Astrocyte (in vitro differentiated cells and primary cell): ENCODE results near the gene GUK1. TPM values are rescaled to one million over a fixed set of nuclear protein-coding genes. Genes with fewer than 3 reads are reported as not detected.

Experiments used
- DNase-seq: peaks from one replicate; pipeline ENCODE4 v3.0.0-alpha.2; 2010; ENCODE audit warnings: low read depth
- FAIRE-seq: peaks from 2 replicates; lab custom pipeline; 2011; peaks lifted over from hg19 to GRCh38; lab: Jason Lieb, UNC
- H2AFZ ChIP-seq: 2 replicates; pipeline ENCODE4 v1.6.0; 2012; ENCODE audit warnings: low read depth, low read length, inconsistent platforms
- H3K27ac ChIP-seq: 2 replicates; pipeline ENCODE4 v1.5.1; 2011; ENCODE audit warnings: low read depth, low read length, inconsistent platforms
- H3K27me3 ChIP-seq: 2 replicates; pipeline ENCODE4 v1.6.0; 2011; ENCODE audit warnings: low read length, inconsistent platforms; ENCODE audit not compliant: insufficient read depth
- H3K36me3 ChIP-seq: 2 replicates; pipeline ENCODE4 v1.5.1; 2011; ENCODE audit warnings: low read length, inconsistent platforms; ENCODE audit not compliant: insufficient read depth
- H3K4me1 ChIP-seq: 2 replicates; pipeline ENCODE4 v1.5.1; 2011; ENCODE audit warnings: low read length, inconsistent platforms; ENCODE audit not compliant: insufficient read depth
- H3K4me2 ChIP-seq: 2 replicates; pipeline ENCODE4 v1.6.0; 2012; ENCODE audit warnings: low read length, inconsistent platforms
- H3K4me3 ChIP-seq: 2 replicates; pipeline ENCODE4 v1.5.1; 2011; ENCODE audit warnings: low read depth, mild to moderate bottlenecking, low read length, inconsistent platforms; ENCODE audit not compliant: insufficient read depth
- H3K79me2 ChIP-seq: 2 replicates; pipeline ENCODE4 v1.6.0; 2012; ENCODE audit warnings: mild to moderate bottlenecking, low read length, inconsistent platforms; ENCODE audit not compliant: insufficient read depth
- H3K9ac ChIP-seq: 2 replicates; pipeline ENCODE4 v1.6.0; 2012; ENCODE audit warnings: mild to moderate bottlenecking, low read length, inconsistent platforms
- H3K9me3 ChIP-seq: 2 replicates; pipeline ENCODE4 v1.5.1; 2012; ENCODE audit warnings: low read depth, mild to moderate bottlenecking, low read length, inconsistent platforms; ENCODE audit not compliant: insufficient read depth
- H4K20me1 ChIP-seq: 2 replicates; pipeline ENCODE4 v1.6.0; 2012; ENCODE audit warnings: low read length, inconsistent platforms; ENCODE audit not compliant: insufficient read depth
- H3K27ac Mint-ChIP-seq: one replicate; pipeline ENCODE4 v1.8.0; 2021; ENCODE audit warnings: mild to moderate bottlenecking, mixed read lengths; ENCODE audit not compliant: unreplicated experiment
- H3K27me3 Mint-ChIP-seq: one replicate; pipeline ENCODE4 v1.8.0; 2021; ENCODE audit warnings: low read depth, mixed read lengths; ENCODE audit not compliant: unreplicated experiment
- H3K36me3 Mint-ChIP-seq: one replicate; pipeline ENCODE4 v1.8.0; 2021; ENCODE audit warnings: low read depth, mixed read lengths; ENCODE audit not compliant: unreplicated experiment
- H3K4me1 Mint-ChIP-seq: one replicate; pipeline ENCODE4 v1.8.0; 2021; ENCODE audit warnings: low read depth, mixed read lengths; ENCODE audit not compliant: unreplicated experiment
- H3K4me3 Mint-ChIP-seq: one replicate; pipeline ENCODE4 v1.8.0; 2021; ENCODE audit warnings: mild to moderate bottlenecking, moderate library complexity, mixed read lengths; ENCODE audit not compliant: unreplicated experiment
- H3K9me3 Mint-ChIP-seq: one replicate; pipeline ENCODE4 v1.8.0; 2021; ENCODE audit warnings: mild to moderate bottlenecking, mixed read lengths; ENCODE audit not compliant: unreplicated experiment
- EZH2 ChIP-seq: IDR thresholded peaks from 2 replicates; pipeline ENCODE4 v1.6.1; 2012; ENCODE audit warnings: mild to moderate bottlenecking, low read length, inconsistent platforms; ENCODE audit not compliant: insufficient read depth
- total RNA-seq: library from RNA; stranded (reverse); gene quantifications from 2 replicates; pipeline ENCODE4 v1.2.1, GENCODE V29; 2021
- TF ChIP-seq, protein P1 (sequence below): IDR thresholded peaks from 2 replicates; pipeline ENCODE4 v1.5.1; 2011; ENCODE audit warnings: low read depth, mild to moderate bottlenecking, inconsistent platforms, low read length, moderate library complexity; ENCODE audit not compliant: insufficient read depth

GUK1 gene
- total RNA-seq, 1 donor from 2014 or later = 214 TPM

DNA sequence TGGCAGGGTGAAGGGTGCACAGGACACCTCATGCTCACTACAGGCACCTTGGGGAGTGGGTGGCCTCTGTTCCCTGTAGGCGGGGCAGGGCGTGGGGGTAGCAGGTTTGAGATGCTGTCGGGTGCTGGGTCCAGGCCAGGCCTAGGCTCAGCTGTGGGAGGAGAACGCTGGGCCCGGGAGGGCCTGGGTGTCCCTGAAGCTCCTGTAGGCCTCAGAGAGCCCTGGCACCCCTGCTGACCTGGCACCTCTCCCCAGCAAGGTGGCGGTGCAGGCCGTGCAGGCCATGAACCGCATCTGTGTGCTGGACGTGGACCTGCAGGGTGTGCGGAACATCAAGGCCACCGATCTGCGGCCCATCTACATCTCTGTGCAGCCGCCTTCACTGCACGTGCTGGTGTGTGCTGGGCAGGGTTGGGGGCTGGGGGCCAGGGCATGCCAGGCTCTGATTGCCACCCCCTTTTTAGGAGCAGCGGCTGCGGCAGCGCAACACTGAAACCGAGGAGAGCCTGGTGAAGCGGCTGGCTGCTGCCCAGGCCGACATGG, 7.1 kb downstream of the GUK1 start:
- no peak overlapping the region for H2AFZ ChIP-seq
- H3K4me3 ChIP-seq = no peak overlapping the region
- H3K27me3 Mint-ChIP-seq = no peaks in the 10 kb centered on the region
- H4K20me1 ChIP-seq = peaks cover 73% of the 10 kb centered on the region
- H3K79me2 ChIP-seq = peaks cover 67% of the 10 kb centered on the region
- no peak overlapping the region for H3K4me2 ChIP-seq
- H3K27me3 ChIP-seq = no peaks in the 10 kb centered on the region
- H3K27ac Mint-ChIP-seq = no peak overlapping the region
- TF ChIP-seq EZH2 = no peak
- TF ChIP-seq, protein P1, sequence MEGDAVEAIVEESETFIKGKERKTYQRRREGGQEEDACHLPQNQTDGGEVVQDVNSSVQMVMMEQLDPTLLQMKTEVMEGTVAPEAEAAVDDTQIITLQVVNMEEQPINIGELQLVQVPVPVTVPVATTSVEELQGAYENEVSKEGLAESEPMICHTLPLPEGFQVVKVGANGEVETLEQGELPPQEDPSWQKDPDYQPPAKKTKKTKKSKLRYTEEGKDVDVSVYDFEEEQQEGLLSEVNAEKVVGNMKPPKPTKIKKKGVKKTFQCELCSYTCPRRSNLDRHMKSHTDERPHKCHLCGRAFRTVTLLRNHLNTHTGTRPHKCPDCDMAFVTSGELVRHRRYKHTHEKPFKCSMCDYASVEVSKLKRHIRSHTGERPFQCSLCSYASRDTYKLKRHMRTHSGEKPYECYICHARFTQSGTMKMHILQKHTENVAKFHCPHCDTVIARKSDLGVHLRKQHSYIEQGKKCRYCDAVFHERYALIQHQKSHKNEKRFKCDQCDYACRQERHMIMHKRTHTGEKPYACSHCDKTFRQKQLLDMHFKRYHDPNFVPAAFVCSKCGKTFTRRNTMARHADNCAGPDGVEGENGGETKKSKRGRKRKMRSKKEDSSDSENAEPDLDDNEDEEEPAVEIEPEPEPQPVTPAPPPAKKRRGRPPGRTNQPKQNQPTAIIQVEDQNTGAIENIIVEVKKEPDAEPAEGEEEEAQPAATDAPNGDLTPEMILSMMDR = no peak
- peaks cover 6% of the 10 kb centered on the region for H3K36me3 ChIP-seq
- peaks cover 3% of the 10 kb centered on the region for H3K36me3 Mint-ChIP-seq
- H3K4me1 ChIP-seq = peaks cover 28% of the 10 kb centered on the region
- FAIRE-seq = no peak
- H3K9me3 ChIP-seq = no peaks in the 10 kb centered on the region
- H3K4me3 Mint-ChIP-seq = no peak overlapping the region
- no peak for DNase-seq
- no peak overlapping the region for H3K27ac ChIP-seq
- H3K9me3 Mint-ChIP-seq = no peaks in the 10 kb centered on the region
- H3K4me1 Mint-ChIP-seq = peaks cover 18% of the 10 kb centered on the region
- no peak overlapping the region for H3K9ac ChIP-seq

DNA sequence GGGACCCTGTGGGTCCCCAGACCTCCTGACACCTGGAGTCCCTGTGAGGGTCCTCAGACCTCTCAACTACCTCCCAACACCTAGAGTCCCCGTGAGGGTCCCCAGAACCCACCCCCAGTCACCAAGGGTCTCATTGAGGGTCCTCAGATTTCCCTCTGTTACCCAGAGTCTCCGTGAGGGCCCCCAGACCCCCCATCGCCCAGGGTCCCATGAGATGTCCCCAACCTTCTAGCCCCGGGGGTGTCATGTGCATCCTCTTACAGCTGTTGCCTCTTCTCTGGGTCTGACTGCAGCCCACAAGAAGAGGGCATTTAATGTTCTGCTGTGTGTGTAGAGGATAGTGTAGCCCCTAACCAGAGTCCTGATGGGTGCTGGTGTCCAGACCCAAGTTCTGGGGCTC, 7.7 kb downstream of the GUK1 start:
- no peak for DNase-seq
- H2AFZ ChIP-seq = no peak overlapping the region
- no peaks in the 10 kb centered on the region for H3K27me3 Mint-ChIP-seq
- no peak overlapping the region for H3K27ac Mint-ChIP-seq
- H3K4me1 Mint-ChIP-seq = peaks cover 14% of the 10 kb centered on the region
- FAIRE-seq = no peak
- peaks cover 6% of the 10 kb centered on the region for H3K36me3 ChIP-seq
- H3K4me3 Mint-ChIP-seq = no peak overlapping the region
- no peaks in the 10 kb centered on the region for H3K27me3 ChIP-seq
- H4K20me1 ChIP-seq = peaks cover 68% of the 10 kb centered on the region
- TF ChIP-seq EZH2 = no peak
- TF ChIP-seq, protein P1 = no peak
- H3K4me3 ChIP-seq = no peak overlapping the region
- H3K36me3 Mint-ChIP-seq = peaks cover 5% of the 10 kb centered on the region
- H3K4me1 ChIP-seq = peaks cover 23% of the 10 kb centered on the region
- peaks cover 62% of the 10 kb centered on the region for H3K79me2 ChIP-seq
- H3K9me3 Mint-ChIP-seq = no peaks in the 10 kb centered on the region
- no peaks in the 10 kb centered on the region for H3K9me3 ChIP-seq
- no peak overlapping the region for H3K27ac ChIP-seq
- no peak overlapping the region for H3K4me2 ChIP-seq
- no peak overlapping the region for H3K9ac ChIP-seq

DNA sequence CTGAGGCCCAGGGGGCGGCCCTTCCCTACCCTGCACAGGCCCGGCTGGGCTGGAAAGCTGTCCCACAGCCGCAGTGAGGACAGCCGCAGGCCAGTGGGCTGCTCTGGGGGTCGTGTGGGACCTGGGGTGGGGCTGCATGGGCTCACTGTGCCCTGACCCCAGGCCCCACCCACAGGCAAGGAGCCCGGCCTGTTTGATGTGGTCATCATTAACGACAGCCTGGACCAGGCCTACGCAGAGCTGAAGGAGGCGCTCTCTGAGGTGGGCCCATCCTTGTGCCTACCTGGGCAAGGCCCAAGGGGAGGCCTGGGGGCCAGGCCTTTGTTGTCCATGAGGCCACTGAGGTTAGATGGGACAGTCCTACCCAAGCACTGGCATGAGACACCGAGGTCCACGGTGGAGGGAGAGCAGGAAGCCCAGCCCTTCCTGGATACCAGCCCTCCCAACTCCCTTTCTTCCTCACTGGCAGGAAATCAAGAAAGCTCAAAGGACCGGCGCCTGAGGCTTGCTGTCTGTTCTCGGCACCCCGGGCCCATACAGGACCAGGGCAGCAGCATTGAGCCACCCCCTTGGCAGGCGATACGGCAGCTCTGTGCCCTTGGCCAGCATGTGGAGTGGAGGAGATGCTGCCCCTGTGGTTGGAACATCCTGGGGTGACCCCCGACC, 8.2 kb downstream of the GUK1 start:
- Mint-ChIP-seq H3K36me3 (peaks cover 3% of the 10 kb centered on the region), H3K4me1 (peaks cover 9% of the 10 kb centered on the region), H3K4me3 (no peak overlapping the region), H3K9me3 (no peaks in the 10 kb centered on the region), H3K27ac (no peak overlapping the region), H3K27me3 (no peaks in the 10 kb centered on the region)
- Histone ChIP-seq H3K4me3 (no peak overlapping the region), H3K27ac (no peak overlapping the region), H3K9ac (no peak overlapping the region), H3K4me2 (no peak overlapping the region), H3K36me3 (peaks cover 6% of the 10 kb centered on the region), H3K79me2 (peaks cover 56% of the 10 kb centered on the region), H4K20me1 (peaks cover 62% of the 10 kb centered on the region), H3K4me1 (peaks cover 22% of the 10 kb centered on the region), H3K9me3 (no peaks in the 10 kb centered on the region), H2AFZ (no peak overlapping the region), H3K27me3 (no peaks in the 10 kb centered on the region)
- TF ChIP-seq EZH2 = no peak
- TF ChIP-seq, protein P1 = no peak
- no peak for FAIRE-seq
- no peak for DNase-seq
